ENCODE results near the gene MDM2.

DNA sequence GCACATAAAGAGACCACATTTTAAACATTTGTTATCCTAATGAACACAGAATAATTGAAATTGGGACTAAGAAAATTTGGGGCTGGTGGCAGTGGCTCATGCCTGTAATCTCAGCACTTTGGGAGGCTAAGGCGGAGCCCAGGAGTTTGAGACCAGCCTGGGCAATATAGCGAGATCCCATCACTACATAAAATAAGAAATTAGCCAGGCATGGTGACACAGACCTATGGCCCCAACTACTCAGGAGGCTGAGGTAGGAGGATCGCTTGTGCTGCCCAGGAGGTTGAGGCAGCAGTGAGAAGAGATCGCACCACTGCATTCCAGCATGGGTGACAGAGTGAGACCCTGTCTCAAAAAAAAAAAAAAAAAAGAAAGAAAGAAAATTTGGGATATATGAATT lies 65.3 kb downstream of the MDM2 start:
- no peak for TF ChIP-seq CTCF (IDR thresholded peaks at IDR 0.05)
- TF ChIP-seq POLR2AphosphoS5 (IDR thresholded peaks at IDR 0.05) = no peak

All from breast epithelium (tissue), 3 donors.